Stimulated activated CD8-positive, alpha-beta memory T cell treated with anti-CD3 and anti-CD28 coated beads, Interleukin-7, amount 100 ng/mL, for 1 hour (primary cell): ENCODE data around the gene SOX18.

Source experiments
- DNase-seq, 2 donors: peaks; one replicate each; pipeline ENCODE4 v3.0.0-alpha.2; 2020; ENCODE audit warnings: low read depth in 2 of 2

Gene SOX18

DNA sequence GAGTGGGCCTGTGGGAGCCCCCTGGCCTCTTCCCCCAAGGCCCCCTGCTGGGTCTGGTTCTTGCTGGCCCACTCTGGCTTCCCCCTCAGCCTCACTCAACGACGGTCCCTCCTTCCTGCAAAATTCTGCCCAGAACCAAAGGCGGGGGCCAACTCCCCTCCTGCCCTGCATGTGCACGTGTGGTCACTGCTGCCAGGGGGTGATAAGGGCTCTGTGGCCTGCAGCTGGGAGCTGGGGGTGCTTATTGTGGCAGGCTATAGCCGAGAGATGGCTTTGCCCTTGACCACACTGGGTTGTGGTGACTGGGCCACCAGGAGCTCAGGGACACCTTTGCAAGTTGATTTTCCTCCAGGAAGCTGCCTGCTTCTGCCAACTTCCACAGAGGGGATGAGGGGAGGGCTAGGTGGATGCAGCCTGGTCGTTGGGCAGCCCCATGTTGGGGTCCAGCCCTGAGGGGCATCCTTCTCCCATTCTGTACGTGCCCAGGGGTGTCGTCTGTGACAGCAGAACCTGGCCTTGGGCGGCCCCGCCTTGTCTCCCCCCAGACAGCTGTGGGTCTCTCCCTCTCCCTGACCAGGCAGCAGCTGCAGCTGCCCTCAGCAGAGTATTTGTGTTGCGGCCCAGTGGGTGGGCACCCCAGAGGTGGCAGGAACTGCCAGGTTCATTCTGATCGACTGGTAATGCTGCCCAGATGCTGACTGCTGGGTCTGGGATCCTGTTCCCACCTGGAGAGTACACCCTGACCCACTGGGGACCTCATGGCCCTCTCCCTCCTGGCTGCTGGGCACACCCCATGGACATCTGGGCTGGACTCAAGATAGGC lies 19.2 kb upstream of the SOX18 start:
- no peak for DNase-seq

DNA sequence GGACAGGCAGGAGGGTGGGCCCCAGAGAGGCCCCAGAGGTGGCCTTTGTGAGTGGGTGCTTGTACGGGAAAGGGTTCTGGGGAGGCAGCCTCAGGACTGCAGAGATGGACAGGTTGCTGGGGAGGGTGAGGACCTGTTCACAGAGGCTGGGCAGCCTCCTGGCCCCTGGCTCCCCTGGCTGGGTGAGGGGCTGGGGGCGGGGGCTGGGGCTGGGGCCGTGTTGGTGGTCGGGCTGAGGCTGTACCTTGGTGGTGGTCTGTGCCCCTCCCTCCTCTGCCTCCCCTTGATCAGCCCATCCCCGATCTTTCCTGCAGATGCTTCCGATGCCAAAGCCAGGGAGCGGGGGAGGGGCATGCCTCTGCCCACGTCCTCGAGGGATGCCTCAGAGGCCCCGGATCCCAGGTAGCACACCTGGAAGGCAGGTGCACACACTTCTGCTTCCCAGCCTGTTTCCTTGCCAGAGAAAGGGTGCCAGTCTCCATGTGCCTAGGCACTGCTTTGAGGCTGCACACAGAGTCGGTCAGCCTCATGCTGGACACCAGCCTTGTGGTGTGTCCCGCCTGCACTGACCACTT lies 18.4 kb upstream of the SOX18 start:
- DNase-seq, result no peak

DNA sequence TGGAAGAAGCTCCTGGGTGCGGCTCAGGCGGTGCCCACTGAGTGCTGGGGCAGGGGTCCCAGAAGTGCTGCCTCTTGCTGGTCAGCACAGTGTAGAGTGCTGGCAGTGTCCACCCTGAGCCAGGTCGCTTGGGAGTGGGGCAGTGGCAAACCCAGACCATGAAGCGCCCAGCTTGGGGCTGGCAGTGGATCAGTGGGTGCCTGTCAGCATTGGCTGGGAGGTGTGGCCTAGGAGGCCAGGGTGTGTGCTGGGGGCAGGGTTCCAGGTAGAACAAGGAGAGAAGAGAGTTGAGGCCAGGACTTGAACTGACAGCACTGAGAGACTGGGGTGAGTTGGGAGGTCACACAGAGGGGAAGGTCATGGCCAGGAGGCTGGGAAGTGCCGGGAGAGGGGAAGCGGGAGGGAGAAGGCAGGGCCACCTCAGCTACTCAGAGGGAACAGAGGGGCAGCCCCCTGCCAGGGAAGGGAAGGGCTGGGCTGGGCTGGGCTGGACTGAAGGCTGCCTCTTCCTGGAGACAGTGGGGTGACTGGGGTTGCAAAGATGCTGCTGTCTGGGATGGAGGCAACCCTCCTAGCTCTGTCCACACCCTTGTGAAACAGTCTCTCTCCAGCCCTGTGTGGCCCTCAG lies 17.7 kb upstream of the SOX18 start:
- DNase-seq, result no peak

DNA sequence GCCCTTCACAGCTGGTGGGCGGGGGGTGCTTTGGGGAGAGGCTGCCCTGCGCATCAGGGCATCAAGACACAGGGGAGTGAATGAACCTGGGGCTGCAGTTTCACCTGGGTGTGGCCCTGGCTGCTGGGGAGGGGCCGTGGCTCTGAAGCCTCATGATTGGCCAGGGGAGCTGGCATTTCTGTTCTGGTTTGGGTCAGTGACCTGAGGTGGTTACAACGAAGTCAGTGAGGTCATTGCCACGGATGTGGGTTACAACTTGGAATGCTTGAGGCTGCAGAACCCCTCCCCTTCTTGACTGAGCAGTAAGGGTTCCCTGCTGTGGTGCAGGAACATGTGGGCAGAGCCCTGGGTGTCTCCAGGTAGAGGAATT lies 16.5 kb upstream of the SOX18 start:
- peak in 1 of 2 donors; percentile 16 for DNase-seq

DNA sequence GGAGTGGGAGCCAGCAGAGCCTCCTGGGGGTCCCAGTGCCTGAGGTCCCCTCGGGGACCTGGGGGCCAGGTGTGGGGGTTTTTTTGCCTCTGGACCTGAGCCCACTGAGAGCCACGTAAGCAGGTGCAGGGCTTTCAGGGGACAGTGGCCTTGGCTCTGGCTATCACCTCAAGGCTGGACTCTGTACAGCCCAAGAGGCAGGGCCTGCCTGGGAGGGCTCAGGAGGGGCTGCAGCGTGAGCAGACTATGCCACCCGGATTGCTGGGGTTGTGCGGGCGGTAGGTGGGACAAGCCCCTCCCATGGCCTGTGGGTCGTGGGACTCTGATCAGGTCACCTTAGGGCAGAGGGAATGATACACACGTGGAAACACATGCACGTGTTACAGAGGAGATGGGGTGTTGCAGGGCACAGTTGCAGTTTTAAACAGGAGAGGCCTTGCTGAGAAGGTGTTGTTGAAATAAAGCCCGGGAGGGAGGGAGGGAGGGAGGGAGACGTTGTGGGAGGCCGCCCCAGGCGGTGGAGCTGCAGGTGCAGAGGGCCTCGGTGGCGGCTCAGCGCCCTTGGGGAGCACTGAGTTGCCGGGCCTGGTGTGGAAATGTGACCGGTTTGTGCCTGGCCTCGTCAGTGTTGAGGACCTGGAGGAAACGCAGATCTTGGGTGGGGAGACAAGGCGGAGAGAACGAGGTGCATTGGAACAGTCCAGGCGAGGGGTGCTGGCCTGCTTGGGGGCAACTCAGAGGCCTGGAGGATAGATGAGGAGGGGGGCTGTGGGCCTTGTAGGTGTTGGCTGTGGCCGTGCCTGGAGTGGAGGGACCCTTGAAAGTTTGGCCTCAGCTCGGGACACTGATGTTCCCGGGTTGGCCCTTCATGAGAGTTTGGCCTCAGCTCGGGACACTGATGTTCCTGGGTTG lies 15.9 kb upstream of the SOX18 start:
- DNase-seq, result no peak

DNA sequence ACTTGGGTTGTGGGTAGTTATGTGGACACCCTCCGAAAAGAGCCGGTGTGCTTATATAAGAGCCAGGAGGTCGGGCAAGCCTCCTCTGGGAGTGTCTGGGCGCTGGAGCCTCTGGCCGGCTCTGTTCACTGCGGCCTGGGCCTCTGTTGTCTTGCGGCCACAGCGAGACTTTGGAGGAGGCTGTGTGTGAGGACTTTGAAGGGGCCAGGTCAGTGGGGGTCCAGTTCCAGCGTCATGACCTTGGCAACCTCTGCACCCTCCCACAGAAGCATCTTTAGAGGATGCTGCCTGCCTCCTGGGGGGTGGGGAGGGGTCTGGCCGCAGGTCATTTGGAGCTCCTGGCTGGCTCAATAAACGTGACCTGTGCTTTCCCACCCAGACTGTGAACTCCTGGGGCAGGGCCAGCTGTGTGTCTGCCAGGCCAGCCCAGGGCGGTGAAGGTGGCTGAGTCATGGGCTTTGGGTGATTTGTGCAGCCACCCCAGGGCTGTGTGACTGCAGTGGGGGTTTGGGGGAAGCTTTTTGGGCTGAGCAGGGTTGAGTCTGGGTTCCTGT lies 14.8 kb upstream of the SOX18 start:
- DNase-seq, result no peak

DNA sequence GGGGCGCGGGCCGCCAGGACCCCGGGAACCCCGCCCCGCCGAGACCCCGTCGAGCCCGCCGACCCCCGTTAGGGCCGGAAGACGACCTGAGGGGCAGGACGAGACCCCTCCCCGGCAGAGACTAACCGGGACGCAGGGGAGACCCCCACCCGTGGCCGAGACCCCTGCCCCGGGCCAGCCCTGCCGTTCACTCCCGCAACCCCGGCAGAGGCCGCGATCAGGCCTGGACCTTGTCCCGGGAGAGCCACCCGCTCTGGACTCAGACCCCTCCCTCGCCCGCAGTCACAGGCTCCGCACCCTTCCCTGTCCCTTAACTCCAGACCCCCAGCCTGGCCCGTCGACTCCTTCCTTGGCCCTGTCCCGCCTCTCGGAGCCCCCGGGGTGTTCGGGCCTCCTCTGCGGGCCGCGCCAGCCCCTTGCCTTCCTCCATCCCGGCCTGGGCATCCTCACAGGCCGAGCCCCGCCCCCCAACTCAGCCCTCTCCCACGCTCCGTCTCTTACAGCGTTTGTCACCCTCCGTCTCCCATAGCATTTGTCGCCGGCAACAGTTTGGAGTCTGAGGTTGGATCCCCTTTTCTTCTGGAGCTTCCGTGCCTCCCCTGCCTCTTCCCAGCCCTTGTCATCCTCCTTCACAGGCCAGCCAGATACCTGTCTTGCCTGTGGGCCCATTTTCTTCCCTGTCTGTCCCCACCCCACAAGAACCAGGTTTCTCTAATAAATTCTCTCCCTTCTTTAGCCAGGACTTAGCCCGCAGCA lies 14.1 kb upstream of the SOX18 start:
- no peak for DNase-seq

DNA sequence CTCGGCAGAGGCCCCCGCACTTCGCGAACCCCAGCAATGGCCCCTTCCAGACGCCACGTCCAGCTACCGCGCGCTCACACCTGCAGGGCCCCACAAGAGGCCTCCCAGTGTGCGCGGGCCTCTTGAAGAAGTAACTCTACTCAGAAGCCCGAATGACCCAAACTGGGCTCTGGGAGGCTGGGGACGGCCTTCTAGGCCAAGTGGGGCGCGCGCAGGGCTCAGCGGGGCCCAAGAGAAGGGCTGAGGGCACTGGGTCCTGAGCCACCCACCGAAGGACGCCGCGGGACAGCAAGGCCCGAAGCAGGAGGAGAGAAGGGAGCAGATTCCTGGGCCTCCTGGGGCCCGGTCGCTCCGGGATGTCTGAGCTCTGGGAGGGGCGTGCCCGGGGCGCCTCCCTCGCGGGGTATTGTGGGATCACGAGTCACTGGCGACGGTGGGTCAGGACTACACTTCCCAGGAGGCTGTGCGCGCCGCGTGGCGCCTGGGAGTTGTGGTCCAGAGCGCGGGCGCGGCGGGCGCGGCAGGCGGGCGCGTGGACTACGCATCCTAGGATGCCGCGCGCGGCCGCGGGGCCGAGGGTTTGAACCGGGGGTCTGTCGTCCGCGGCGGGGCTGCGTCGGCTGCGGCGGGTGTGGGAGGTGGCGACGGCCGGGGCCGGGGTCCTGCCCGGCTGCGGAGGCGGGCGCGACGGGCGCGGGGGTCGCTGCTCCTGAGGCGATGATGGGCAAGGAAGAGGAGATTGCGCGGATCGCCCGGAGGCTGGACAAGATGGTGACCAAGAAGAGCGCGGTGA lies 13.4 kb upstream of the SOX18 start, which contains the start of gene TCEA2:
TSS of gene TCEA2 (plus strand) at position 603 of the 793 bp plus-strand sequence. CDS start at position 718, 115 bp downstream.
- peak; percentile 79 to 88 for DNase-seq

DNA sequence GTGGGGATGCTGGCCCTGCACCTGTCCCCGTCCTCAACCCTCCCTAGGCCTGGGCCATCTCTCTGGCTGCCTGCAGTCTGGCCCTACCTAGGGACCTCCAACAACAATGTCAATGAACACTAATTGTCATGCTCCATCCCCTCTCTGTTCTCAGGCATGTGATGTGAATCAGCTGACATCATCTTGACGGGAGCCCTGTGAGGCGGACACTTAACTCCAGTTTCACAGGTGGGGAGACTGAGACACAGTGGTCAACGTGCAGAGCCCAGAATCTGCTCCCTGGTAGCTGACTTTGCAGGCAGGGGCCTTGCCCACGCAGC lies 12.8 kb upstream of the SOX18 start:
- no peak for DNase-seq

DNA sequence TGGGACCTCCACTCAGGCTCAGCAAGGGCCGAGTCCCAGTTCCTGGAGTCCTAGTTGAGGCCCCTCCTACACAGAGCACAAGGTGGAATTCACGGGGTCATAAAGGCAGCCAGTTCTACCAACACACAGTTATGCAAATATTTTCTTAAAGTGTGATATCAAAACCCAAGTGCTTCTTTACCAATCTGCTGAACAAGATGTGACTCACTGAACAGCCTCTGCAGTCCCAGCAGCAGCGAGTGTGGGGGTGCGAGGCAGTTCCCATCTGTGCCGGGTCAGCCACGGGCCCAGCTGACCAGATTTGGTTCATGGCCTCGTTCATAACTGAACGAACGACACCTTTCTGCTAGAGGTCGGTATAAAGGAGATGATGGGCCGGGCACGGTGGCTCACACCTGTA lies 9.1 kb upstream of the SOX18 start:
- DNase-seq, result no peak

DNA sequence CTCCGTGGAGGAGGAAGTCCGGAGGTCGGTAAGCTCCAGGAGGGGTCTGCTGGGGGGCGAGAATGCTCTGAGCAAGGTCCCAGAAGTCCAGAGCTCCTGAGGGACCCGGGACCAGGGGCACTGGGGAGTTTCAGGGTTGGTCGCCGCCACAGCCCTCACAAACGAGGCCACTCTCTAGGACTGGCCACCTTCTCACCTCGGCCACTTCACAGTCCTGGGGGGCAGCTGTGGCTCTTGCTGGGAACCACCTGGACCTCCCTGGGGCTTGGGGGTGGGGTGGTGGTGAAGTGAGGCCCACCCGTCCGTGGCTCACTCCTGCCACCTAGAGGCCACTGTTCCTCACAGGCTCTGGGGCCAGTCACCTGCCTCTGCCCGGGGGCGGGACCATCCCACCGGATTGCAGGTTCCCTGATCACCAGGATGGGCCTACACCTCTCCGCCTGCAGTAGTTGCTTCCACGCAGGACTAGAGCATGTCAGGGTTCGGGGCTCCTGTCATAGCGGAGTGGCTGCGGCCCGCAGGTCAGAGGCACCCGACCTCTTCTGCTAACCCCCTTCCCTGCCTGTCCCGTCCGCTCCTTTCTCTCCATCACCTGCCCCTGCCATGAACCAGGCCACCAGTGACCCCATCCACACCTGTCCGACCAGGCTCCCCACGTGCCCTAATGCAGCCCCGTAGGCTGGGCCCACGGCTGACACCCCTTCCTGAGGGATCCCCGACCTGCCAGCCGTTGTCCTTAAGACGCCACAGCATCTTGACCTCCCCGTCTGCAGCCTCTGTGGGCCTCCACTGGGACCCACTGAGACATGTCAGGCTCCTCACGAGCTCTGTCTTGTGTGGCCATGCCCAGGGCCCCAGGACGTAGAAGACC lies 8.4 kb upstream of the SOX18 start:
- DNase-seq, result peak; percentile 50 to 73

DNA sequence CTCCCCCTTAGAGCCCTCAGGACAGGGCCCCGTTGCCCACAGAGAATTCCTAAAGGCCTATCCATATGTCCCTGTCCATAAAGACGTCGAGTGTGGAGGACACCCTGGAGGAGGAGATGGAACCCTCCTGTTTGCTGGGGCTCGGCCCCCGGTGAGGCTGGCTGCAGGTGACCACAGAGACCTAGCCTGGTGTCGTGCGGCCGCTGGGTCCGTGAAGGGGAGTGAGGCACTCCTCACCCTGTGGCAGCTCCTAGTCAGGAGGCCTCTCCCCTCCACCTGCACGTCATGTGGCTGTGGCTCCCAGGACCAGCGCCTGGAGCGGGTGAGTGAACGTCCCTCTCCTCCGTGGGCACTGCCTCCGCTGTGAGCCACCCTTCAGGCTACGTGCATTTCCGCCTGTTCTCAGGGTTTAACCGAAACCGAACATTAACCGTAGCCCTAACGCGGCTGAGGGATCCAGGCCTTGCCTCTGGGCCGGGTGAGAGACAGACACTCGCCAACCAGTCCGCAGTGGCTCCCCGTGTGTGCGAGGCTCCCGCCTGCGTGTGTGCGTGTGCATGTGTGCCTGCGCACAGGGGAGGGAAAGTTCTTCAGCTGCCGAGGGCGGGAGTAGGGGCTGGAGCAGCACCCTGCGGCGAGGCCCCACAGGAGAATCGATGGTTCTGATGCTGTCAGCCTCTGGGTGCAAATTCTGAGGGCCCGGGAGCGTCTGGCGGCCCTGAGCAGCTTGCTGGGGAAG lies 7.6 kb upstream of the SOX18 start:
- DNase-seq, result no peak

DNA sequence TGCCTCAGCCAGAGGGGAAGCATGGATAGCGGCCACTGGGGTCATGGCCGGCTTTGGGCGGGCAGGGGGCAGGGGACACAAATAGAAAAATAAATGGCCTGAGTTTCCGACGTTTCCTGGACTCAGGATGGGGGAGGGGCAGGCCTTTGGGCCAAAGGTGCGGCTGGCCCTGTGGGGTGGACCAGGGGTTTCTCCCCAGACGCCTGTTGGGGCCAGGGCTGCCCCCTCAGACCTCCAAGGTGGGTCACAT lies 7.1 kb upstream of the SOX18 start:
- no peak for DNase-seq

DNA sequence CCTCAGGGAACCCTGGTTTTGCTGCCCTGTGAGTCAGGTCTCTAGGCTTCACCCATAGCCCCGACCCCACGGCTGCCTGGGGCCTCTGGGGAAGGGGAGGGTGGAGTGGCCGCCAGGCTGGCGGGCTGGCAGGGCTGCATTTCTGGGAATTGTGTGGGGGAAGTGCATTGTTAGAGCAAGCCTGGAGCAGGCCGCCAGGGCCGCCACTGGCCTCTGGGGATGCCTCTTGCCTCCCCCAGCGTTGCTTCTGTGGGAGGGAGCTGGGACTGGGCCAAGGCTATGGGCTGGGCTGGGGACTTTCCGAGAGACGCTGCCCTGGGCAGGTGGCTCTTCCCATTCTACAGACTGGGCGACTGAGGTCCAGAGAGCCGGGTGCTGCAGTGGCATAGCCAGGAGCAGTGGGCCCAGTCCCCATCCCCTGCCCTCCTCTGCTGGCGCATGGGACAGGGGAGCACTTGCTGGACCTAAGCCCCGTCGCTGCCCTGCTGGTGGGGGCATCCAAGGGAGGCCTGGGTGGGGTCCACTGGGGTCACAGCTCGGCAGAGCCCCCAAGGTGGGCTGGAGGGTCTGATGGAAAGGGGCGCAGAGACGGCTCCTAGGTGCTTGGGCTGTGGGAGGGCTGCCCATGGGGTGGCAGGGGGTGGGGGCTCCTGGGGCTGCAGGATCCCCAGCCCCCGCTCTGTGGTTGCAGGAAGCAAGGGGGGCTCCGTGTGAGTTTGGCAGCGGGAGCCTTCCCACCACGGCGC lies 6.6 kb upstream of the SOX18 start:
- no peak for DNase-seq

DNA sequence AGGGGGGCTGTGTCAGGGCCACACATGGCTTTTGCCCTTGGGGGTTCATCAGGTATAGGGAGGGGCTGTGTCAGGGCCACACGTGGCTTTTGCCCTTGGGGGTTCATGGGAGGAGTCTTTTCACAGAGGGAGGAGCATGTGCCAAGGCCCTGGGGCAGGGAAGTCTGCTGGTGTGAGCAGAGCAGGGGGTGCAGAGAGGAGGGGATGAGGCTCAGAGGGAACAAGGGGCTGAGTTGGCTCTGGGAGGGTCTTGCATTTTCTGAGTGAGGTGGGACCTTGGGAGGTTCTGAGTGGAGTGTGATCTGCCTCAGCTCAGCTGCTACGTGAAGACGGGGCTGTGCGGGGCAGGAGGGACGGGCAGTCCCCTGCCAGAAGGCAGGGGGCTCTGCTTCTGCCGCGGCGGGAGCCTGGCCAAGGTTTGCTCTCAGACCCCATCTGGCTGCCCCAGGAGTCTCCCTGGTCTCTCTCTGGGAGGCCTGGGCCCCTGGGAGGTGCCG lies 6.0 kb upstream of the SOX18 start:
- DNase-seq, result no peak

DNA sequence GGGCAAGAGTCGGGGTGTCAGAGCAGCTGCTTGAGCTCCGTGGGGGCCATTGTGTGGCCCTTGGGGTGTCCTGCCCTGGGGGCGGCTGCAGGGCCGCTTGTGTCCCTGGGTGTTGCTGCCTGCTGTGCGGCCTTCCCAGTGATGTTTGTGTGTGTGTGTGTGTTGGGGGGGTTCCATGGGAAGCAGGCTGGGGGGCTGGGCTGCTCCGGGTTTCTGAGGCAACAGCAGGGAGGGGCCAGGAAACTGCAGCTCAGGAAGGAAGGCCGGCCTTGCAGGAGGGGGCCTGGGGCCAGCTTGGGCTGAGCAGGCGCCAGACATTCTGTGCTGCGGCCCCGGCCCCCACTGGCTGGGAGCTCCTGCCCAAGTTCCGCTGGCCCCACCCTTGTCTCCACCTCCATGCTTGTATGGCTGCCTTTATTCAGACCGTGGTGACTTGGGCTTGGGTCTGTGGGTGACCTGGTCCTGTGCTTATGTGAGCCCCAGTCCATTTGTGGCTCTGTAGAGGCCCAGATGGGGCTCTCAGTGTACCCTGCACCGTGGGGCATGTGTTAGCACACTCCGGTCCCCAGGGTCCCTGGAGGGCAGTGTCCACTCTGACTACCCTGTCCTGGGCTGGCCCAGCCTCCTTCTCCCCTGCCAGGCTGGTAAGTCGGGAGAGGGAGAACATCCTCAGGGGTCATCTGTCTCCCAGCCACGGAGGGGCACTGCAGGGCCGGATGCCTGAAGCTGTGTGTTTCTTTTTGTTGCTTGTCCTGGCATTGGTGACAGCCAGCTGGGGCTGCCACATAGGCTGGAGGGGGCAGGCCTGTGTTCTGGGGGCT lies 4.6 kb upstream of the SOX18 start:
- DNase-seq, result no peak
